Naive thymus-derived CD4-positive, alpha-beta T cell (primary cell): ENCODE results near the gene IRAK1. TPM values are rescaled to one million over a fixed set of nuclear protein-coding genes. Genes with fewer than 3 reads are reported as not detected.

Experiments used
- ATAC-seq: fragments of 150-1000 bp; cut with Tn5 transposase; 2 replicates; pipeline ENCODE4 v1.10.0; 2021; ENCODE audit warnings: mild to moderate bottlenecking, moderate library complexity
- CTCF ChIA-PET: fragments of 350-600 bp; sonication (Branson Sonifier 250); formaldehyde crosslinking; loops from one replicate; lab custom pipeline; 2021; ENCODE audit warnings: antibody characterized with exemption; lab: Charles Lee
- POLR2A ChIA-PET: fragments of 350-600 bp; sonication (Branson Sonifier 250); formaldehyde crosslinking; loops from one replicate; lab custom pipeline; 2021; ENCODE audit warnings: antibody characterized with exemption, inconsistent platforms; lab: Charles Lee
- DNase-seq, 9 donors: peaks; one replicate each; pipeline versions ENCODE4 v3.0.0 to v3.0.0-alpha.2; 2020 to 2022; ENCODE audit warnings: mixed read lengths in 1 of 9
- H3K27ac ChIP-seq: one replicate; pipeline ENCODE4 v1.7.0; 2013; ENCODE audit warnings: mild to moderate bottlenecking, low read depth, low read length, moderate library complexity
- H3K27me3 ChIP-seq, 2 donors: one replicate each; pipeline ENCODE4 v1.7.0; 2013; ENCODE audit warnings: low read length in 2 of 2, mild to moderate bottlenecking in 2 of 2, moderate library complexity in 2 of 2; ENCODE audit not compliant: control insufficient read depth in 2 of 2, insufficient read depth in 2 of 2
- H3K36me3 ChIP-seq, 3 experiments: 1 replicate in 2 of 3; 2 replicates in 1 of 3; pipeline ENCODE4 v1.7.0; 2013; ENCODE audit warnings: low read length in 3 of 3, mild to moderate bottlenecking in 3 of 3, moderate library complexity in 1 of 3; ENCODE audit not compliant: insufficient read depth in 3 of 3, control insufficient read depth in 2 of 3
- H3K4me1 ChIP-seq, 2 donors: one replicate each; pipeline ENCODE4 v1.7.0; 2013; ENCODE audit warnings: low read length in 2 of 2, mild to moderate bottlenecking in 2 of 2, moderate library complexity in 1 of 2; ENCODE audit not compliant: control insufficient read depth in 2 of 2, insufficient read depth in 2 of 2
- H3K4me3 ChIP-seq: 2 replicates; pipeline ENCODE4 v1.7.0; 2013; ENCODE audit warnings: mild to moderate bottlenecking, low read length
- H3K9me3 ChIP-seq, 3 experiments: 1 replicate in 2 of 3; 2 replicates in 1 of 3; pipeline ENCODE4 v1.7.0; 2013; ENCODE audit warnings: low read length in 3 of 3; ENCODE audit not compliant: control insufficient read depth in 2 of 3
- H3K27ac Mint-ChIP-seq, 9 donors: one replicate each; pipeline ENCODE4 v1.8.0; 2020 to 2022; ENCODE audit warnings: mixed read lengths in 9 of 9, mild to moderate bottlenecking in 8 of 9, moderate library complexity in 5 of 9, inconsistent platforms in 2 of 9
- H3K27me3 Mint-ChIP-seq, 5 donors: one replicate each; pipeline ENCODE4 v1.8.0; 2021 to 2022; ENCODE audit warnings: mixed read lengths in 5 of 5, mild to moderate bottlenecking in 1 of 5
- H3K36me3 Mint-ChIP-seq, 5 donors: one replicate each; pipeline ENCODE4 v1.8.0; 2020 to 2022; ENCODE audit warnings: mixed read lengths in 5 of 5, mild to moderate bottlenecking in 3 of 5, inconsistent platforms in 1 of 5
- H3K4me1 Mint-ChIP-seq, 7 donors: one replicate each; pipeline ENCODE4 v1.8.0; 2020 to 2022; ENCODE audit warnings: mixed read lengths in 7 of 7, mild to moderate bottlenecking in 3 of 7, inconsistent platforms in 1 of 7
- H3K4me3 Mint-ChIP-seq, 10 donors: one replicate each; pipeline ENCODE4 v1.8.0; 2020 to 2022; ENCODE audit warnings: mild to moderate bottlenecking in 10 of 10, mixed read lengths in 10 of 10, moderate library complexity in 6 of 10, inconsistent platforms in 2 of 10
- H3K9me3 Mint-ChIP-seq, 11 donors: one replicate each; pipeline ENCODE4 v1.8.0; 2020 to 2022; ENCODE audit warnings: mixed read lengths in 11 of 11, mild to moderate bottlenecking in 4 of 11, inconsistent platforms in 1 of 11, moderate library complexity in 1 of 11
- intact Hi-C, 2 donors: fragments of 100-400 bp; cut with micrococcal nuclease; formaldehyde crosslinking; loops; one replicate each; pipeline ENCODE4 v1.15.1; 2023
- polyA plus RNA-seq, 2 donors: library from polyadenylated mRNA; unstranded; fragments of 300-500 nt; fragmentation: Illumina TruSeq; gene quantifications; one replicate each; pipeline ENCODE4 v1.2.3, GENCODE V29; 2021
- total RNA-seq, 6 experiments: library from RNA in 5 of 6; stranded (reverse) in 5 of 6; gene quantifications; 1 replicate in 5 of 6; 2 replicates in 1 of 6; pipeline ENCODE4 v1.2.3 and lab custom pipeline; 2021 to 2026

IRAK1 gene
- total and polyA plus RNA-seq, 7 experiments from 2014 or later, result 20.0 to 120 (median 57.5) TPM

DNA sequence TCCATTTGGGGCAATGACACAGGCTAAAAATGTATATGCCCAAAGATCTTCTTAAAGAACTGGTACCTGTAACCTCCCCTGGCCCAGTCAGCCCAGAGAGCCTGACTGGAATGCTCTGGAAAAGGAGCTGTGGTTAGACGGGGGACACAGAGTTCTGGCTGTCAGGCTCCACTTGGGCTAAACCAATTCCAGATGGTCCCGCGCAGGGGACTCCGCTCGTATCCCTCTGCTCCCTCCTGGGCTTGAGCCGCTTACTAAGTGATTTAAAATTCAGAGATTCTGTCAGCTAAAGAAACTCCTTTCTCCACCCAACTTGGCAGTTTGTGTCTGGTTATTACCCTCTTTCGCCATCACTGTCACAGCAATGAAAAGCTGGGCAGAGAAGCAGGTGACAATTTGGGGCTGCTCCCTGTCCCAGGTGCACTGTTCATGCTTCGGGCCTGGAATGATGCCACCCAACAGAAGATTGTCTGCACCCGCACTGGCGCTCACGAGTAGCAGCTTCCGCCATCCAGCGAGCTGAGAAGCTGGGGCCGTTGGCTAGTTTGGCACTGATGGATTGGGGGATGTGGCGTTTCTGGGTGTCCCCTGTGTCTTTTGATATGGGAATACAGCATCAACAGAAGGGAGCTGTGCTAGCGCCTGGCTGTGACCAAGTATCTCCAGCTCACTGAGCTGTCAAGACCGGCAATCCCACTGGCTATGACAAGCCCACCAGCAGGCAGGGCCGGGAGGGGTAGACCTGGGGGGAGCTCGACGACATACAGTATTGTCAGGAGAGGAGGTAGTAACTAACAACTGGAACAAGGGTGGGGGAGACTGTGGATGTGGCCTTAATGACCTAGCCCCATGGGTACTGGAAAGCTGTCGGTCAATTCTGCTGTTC lies 6.7 kb upstream of the IRAK1 start:
- Mint-ChIP-seq H3K4me1 (peaks cover 0 to 16% (median 2%) of the 10 kb centered on the region in 7 donors), H3K27me3 (no peaks in the 10 kb centered on the region), H3K27ac (peak overlapping the region in 2 of 9 donors; percentile 36 to 48), H3K4me3 (no peak overlapping the region), H3K36me3 (peaks cover 0 to under 1% (median 0%) of the 10 kb centered on the region in 5 donors), H3K9me3 (peaks cover 0 to 1% (median 0%) of the 10 kb centered on the region in 11 donors)
- H3K27me3 ChIP-seq, result no peaks in the 10 kb centered on the region
- H3K4me3 ChIP-seq, result no peak overlapping the region
- no peak for ATAC-seq
- DNase-seq, result no peak
- H3K9me3 ChIP-seq, result no peaks in the 10 kb centered on the region
- ChIA-PET CTCF (no interaction called here), POLR2A (interaction anchor here (0.6 to 1.2 kb wide), 3 partner anchors 14 to 513 kb away, joined by 3 to 4 read pairs (median 4); no protein-coding TSS in a partner anchor)
- no peaks in the 10 kb centered on the region for H3K4me1 ChIP-seq
- H3K27ac ChIP-seq, result no peak overlapping the region
- intact Hi-C loops, result no loop called here
- peaks cover 0 to 36% (median 8%) of the 10 kb centered on the region in 3 experiments for H3K36me3 ChIP-seq

DNA sequence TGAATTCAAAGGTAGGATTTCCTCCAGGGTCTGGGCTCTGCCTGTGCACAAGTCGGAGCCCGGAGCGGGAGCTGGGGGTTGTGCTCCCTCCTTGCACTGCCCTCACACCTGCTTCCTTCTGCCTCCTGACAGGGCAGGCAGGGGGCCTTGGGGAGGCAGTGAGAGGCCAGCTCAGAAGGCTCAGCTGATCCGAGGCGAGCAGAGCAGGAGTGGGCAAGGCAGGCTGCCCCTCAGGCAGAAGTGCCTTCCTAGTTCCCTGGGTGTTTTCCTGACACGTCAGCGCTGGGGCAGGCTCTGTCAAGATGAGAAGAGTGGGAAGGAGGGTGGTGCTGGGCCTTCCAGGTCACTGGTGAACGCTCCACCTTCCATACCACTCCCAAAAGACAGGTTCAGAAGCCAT lies 5.5 kb upstream of the IRAK1 start:
- intact Hi-C loops, result no loop called here
- H3K27me3 Mint-ChIP-seq, result no peaks in the 10 kb centered on the region
- peaks cover 0 to 20% (median 6%) of the 10 kb centered on the region in 7 donors for H3K4me1 Mint-ChIP-seq
- no peaks in the 10 kb centered on the region for H3K27me3 ChIP-seq
- H3K27ac Mint-ChIP-seq, result no peak overlapping the region
- ATAC-seq (no peak), DNase-seq (no peak)
- peaks cover 0 to 24% (median under 1%) of the 10 kb centered on the region in 3 experiments for H3K36me3 ChIP-seq
- no peaks in the 10 kb centered on the region for H3K9me3 ChIP-seq
- H3K4me1 ChIP-seq, result peaks cover 4 to 6% of the 10 kb centered on the region in 2 donors
- no peak overlapping the region for H3K4me3 Mint-ChIP-seq
- H3K36me3 Mint-ChIP-seq, result peaks cover 0 to 2% (median 0%) of the 10 kb centered on the region in 5 donors
- peaks cover 0 to 1% (median 0%) of the 10 kb centered on the region in 11 donors for H3K9me3 Mint-ChIP-seq
- POLR2A ChIA-PET, result no interaction called here
- CTCF ChIA-PET, result no interaction called here
- no peak overlapping the region for H3K27ac ChIP-seq
- no peak overlapping the region for H3K4me3 ChIP-seq

DNA sequence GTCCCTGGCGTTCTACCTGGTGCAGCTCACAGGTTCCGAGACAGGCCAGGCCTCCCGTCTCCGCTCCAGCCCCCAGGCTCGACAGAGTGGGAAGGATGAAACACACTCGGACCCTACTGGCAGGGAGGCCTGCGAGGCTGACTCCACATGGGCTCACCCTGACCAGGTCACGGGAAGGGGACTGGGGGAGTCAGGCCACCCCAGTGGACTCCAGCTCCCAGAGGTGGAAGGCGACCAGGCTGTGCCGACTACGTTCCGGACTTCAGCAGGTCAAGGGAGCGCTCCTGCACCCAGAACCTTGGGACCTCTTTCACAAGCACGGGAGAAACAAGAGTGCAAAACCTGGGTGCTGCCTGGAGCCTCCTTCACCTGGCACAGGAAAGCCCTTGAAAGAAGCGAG lies 4.6 kb upstream of the IRAK1 start:
- Histone ChIP-seq H3K27me3 (no peaks in the 10 kb centered on the region), H3K4me1 (peaks cover 4 to 6% of the 10 kb centered on the region in 2 donors), H3K4me3 (no peak overlapping the region), H3K27ac (no peak overlapping the region), H3K36me3 (peaks cover 0 to 15% (median 0%) of the 10 kb centered on the region in 3 experiments), H3K9me3 (no peaks in the 10 kb centered on the region)
- intact Hi-C loops, result loop anchor here in 1 of 2 donors (5.0 kb wide), 1 partner anchor 73 kb away; the partner anchor contains the start of gene MECP2
- H3K27me3 Mint-ChIP-seq, result no peaks in the 10 kb centered on the region
- no peak overlapping the region for H3K27ac Mint-ChIP-seq
- DNase-seq, result no peak
- H3K4me3 Mint-ChIP-seq, result no peak overlapping the region
- peaks cover 0 to 1% (median 0%) of the 10 kb centered on the region in 11 donors for H3K9me3 Mint-ChIP-seq
- H3K36me3 Mint-ChIP-seq, result peaks cover 0 to 4% (median 0%) of the 10 kb centered on the region in 5 donors
- ATAC-seq, result no peak
- peaks cover 0 to 21% (median 6%) of the 10 kb centered on the region in 7 donors for H3K4me1 Mint-ChIP-seq
- ChIA-PET POLR2A (interaction anchor here (0.6 kb wide), 1 partner anchor 279 kb away, joined by 4 read pairs; no protein-coding TSS in a partner anchor), CTCF (no interaction called here)

DNA sequence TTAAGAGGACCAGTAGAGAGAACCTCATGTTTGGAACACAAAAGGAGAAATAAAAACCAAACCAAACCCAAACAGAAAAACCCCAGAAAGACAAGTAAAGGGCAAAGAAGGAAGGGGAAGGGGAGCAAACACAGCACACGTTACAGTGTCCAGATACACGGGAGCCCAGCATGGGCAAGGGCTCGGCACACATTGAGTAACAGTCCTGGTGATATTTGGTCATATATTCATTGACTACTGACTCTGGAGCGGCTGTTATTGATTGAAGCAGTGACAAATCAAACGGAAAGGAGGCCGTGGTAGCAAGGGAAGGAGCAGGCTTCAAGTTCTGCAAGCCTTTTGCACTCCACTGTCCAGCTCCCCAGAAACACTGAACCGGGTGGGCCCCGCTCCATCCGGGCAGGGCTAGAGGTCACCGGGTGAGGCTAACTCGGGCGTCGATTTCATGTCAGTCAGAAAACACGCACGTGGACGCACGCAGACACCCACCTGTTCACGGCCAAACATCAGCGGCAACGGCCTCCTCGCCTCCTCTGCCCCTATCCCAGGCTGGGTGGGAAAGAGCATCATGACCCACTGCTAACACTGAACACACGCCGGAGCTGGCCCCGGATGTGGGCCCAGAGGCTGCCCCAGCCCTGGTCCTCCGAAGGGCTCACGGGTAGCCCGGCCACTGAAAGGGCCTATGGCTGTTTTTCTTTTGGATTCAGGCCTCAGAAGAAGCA lies 3.7 kb upstream of the IRAK1 start:
- H3K4me3 ChIP-seq, result no peak overlapping the region
- no peaks in the 10 kb centered on the region for H3K9me3 ChIP-seq
- no peak for ATAC-seq
- no peak overlapping the region for H3K4me3 Mint-ChIP-seq
- peaks cover 0 to 7% (median 0%) of the 10 kb centered on the region in 5 donors for H3K36me3 Mint-ChIP-seq
- H3K27me3 Mint-ChIP-seq, result no peaks in the 10 kb centered on the region
- H3K27ac ChIP-seq, result no peak overlapping the region
- CTCF ChIA-PET, result interaction anchor here (1.2 kb wide), 1 partner anchor 10 kb away, joined by 3 read pairs; no protein-coding TSS in a partner anchor
- H3K36me3 ChIP-seq, result peaks cover 0 to 13% (median 0%) of the 10 kb centered on the region in 3 experiments
- POLR2A ChIA-PET, result interaction anchor here (0.6 kb wide), 1 partner anchor 280 kb away, joined by 4 read pairs; no protein-coding TSS in a partner anchor
- H3K27me3 ChIP-seq, result no peaks in the 10 kb centered on the region
- no peak for DNase-seq
- intact Hi-C loops, result loop anchor here in 1 of 2 donors (5.0 kb wide), 1 partner anchor 74 kb away; the partner anchor contains the start of gene MECP2
- peaks cover 4 to 6% of the 10 kb centered on the region in 2 donors for H3K4me1 ChIP-seq
- peak overlapping the region in 8 of 9 donors; percentile 10 to 72 (median 36) for H3K27ac Mint-ChIP-seq
- peaks cover 0 to 15% (median 9%) of the 10 kb centered on the region in 7 donors for H3K4me1 Mint-ChIP-seq
- no peaks in the 10 kb centered on the region for H3K9me3 Mint-ChIP-seq

DNA sequence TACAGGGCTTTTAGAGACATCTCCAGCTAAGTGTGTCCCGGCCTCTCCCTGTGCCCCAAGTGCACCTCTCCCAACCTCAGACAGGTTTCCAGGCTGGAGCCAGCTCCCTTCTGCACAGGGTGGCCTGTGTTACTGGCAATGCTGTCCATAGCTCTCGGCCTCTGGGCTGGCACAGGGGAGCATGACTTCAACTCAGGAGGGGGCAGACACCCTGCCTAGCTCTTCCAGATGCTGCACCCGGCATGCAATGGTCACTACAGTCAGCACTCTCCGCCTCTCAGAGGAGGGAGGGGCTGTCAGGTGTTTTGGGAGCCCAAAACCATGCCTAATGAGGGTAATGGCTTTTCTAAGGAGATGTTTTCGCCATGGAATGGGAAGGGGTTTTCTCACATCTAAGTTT lies 2.4 kb upstream of the IRAK1 start:
- no peak overlapping the region for H3K4me3 ChIP-seq
- POLR2A ChIA-PET, result interaction anchor here (1.0 to 2.8 kb wide), 3 partner anchors 10 to 41 kb away, joined by 3 to 7 read pairs (median 4); no protein-coding TSS in a partner anchor
- intact Hi-C loops, result loop anchor here in 1 of 2 donors (5.0 kb wide), 1 partner anchor 75 kb away; the partner anchor contains the start of gene MECP2
- H3K27me3 ChIP-seq, result no peaks in the 10 kb centered on the region
- H3K36me3 Mint-ChIP-seq, result peaks cover 0 to 7% (median 0%) of the 10 kb centered on the region in 5 donors
- peaks cover 0 to 11% (median 0%) of the 10 kb centered on the region in 3 experiments for H3K36me3 ChIP-seq
- no peak overlapping the region for H3K27ac ChIP-seq
- H3K27me3 Mint-ChIP-seq, result no peaks in the 10 kb centered on the region
- H3K27ac Mint-ChIP-seq, result peak overlapping the region in 2 of 9 donors; percentile 4 to 28
- no peak for ATAC-seq
- H3K4me3 Mint-ChIP-seq, result no peak overlapping the region
- no peaks in the 10 kb centered on the region for H3K9me3 ChIP-seq
- H3K9me3 Mint-ChIP-seq, result no peaks in the 10 kb centered on the region
- H3K4me1 Mint-ChIP-seq, result peaks cover 0 to 11% (median 6%) of the 10 kb centered on the region in 7 donors
- peaks cover 4 to 6% of the 10 kb centered on the region in 2 donors for H3K4me1 ChIP-seq
- CTCF ChIA-PET, result interaction anchor here (0.7 kb wide), 1 partner anchor 227 kb away, joined by 3 read pairs; the partner anchor contains the start of gene SSR4
- DNase-seq, result no peak
